ENCODE data around the gene MAD1L1. TPM values are rescaled to one million over a fixed set of nuclear protein-coding genes. Genes with fewer than 3 reads are reported as not detected.

MAD1L1 gene
- total and polyA plus RNA-seq, 10 donors: 47.3 to 118 (median 68.2) TPM

- Histone ChIP-seq H3K27ac (peak overlapping the region in 3 of 8 donors; percentile 29 to 53 (median 49)), H3K4me3 (peak overlapping the region in 5 of 8 donors; percentile 9 to 58 (median 26)), H3K9me3 (no peaks in the 10 kb centered on the region), H3K36me3 (peaks cover 0 to 41% (median 2%) of the 10 kb centered on the region in 6 donors), H3K4me1 (peaks cover 11 to 99% (median 53%) of the 10 kb centered on the region in 6 donors), H3K27me3 (replicated peaks in 1 of 7) (no peaks in the 10 kb centered on the region)
- 25 to 57% (median 34%) methylated on average over 10 to 22 of the region's 22 CpGs for WGBS, 5 donors
- peak in 2 of 3 donors; percentile 37 to 67 for TF ChIP-seq POLR2AphosphoS5 (IDR thresholded peaks at IDR 0.05)
- TF ChIP-seq CTCF (IDR thresholded peaks at IDR 0.05 in 8 of 11, conservative IDR thresholded peaks at IDR 0.05 in 3 of 11): no peak
- TF ChIP-seq POLR2A (IDR thresholded peaks at IDR 0.05): no peak
- DNase-seq: peak; percentile 69
- intact Hi-C loops (cut with DNase I; ENCODE audit: low total_unique reads): no loop called here
These were observed 313.0 kb downstream of the MAD1L1 start for GRCh38 chr7:1919539-1920265.

- peak overlapping the region in 1 of 8 donors; percentile 49 for H3K27ac ChIP-seq
- no peak for TF ChIP-seq POLR2A (IDR thresholded peaks at IDR 0.05)
- 90 to 97% (median 96%) methylated on average over 15 to 25 of the region's 25 CpGs for WGBS, 5 donors
- no peaks in the 10 kb centered on the region for H3K9me3 ChIP-seq
- peaks cover 11 to 95% (median 50%) of the 10 kb centered on the region in 6 donors for H3K4me1 ChIP-seq
- intact Hi-C loops (cut with DNase I; ENCODE audit: low total_unique reads): no loop called here
- DNase-seq: peak; percentile 71
- H3K4me3 ChIP-seq: no peak overlapping the region
- H3K27me3 ChIP-seq (replicated peaks in 1 of 7): no peaks in the 10 kb centered on the region
- peaks cover 0 to 46% (median 2%) of the 10 kb centered on the region in 6 donors for H3K36me3 ChIP-seq
These were observed 313.7 kb downstream of the MAD1L1 start for GRCh38 chr7:1918881-1919525.

GRCh38 chr7:1918063-1918645 is 314.6 kb downstream of the MAD1L1 start:
- no peak overlapping the region for H3K27ac ChIP-seq
- no peak for TF ChIP-seq CTCF (IDR thresholded peaks at IDR 0.05 in 8 of 11, conservative IDR thresholded peaks at IDR 0.05 in 3 of 11)
- 94 to 97% (median 95%) methylated on average over 17 to 23 of the region's 23 CpGs for WGBS, 5 donors
- intact Hi-C loops (cut with DNase I; ENCODE audit: low total_unique reads): no loop called here
- no peak overlapping the region for H3K4me3 ChIP-seq
- no peaks in the 10 kb centered on the region for H3K9me3 ChIP-seq
- H3K4me1 ChIP-seq: peaks cover 11 to 95% (median 54%) of the 10 kb centered on the region in 6 donors
- H3K27me3 ChIP-seq (replicated peaks in 1 of 7): no peaks in the 10 kb centered on the region
- peaks cover 0 to 46% (median 2%) of the 10 kb centered on the region in 6 donors for H3K36me3 ChIP-seq
- peak; percentile 68 for DNase-seq

- no peaks in the 10 kb centered on the region for H3K27me3 ChIP-seq (replicated peaks in 1 of 7)
- peaks cover 11 to 96% (median 55%) of the 10 kb centered on the region in 6 donors for H3K4me1 ChIP-seq
- H3K9me3 ChIP-seq: no peaks in the 10 kb centered on the region
- peaks cover 0 to 47% (median under 1%) of the 10 kb centered on the region in 6 donors for H3K36me3 ChIP-seq
- 77 to 84% (median 83%) methylated on average over 19 to 31 of the region's 31 CpGs for WGBS, 5 donors
- no peak overlapping the region for H3K27ac ChIP-seq
- intact Hi-C loops (cut with DNase I; ENCODE audit: low total_unique reads): no loop called here
- no peak for TF ChIP-seq CTCF (IDR thresholded peaks at IDR 0.05 in 8 of 11, conservative IDR thresholded peaks at IDR 0.05 in 3 of 11)
- H3K4me3 ChIP-seq: no peak overlapping the region
- DNase-seq: peak; percentile 67
These were observed 315.3 kb downstream of the MAD1L1 start for GRCh38 chr7:1917221-1918062.
